GM12873 (cell line): ENCODE data around the gene ZNRF3.

Experiments used
- TF ChIP-seq, protein P1 (sequence below): IDR thresholded peaks from 2 replicates; pipeline ENCODE4 v1.5.1; 2012; ENCODE audit warnings: low read depth, mild to moderate bottlenecking, moderate library complexity, low read length, control low read depth; ENCODE audit not compliant: insufficient read depth; ENCODE audit errors: missing control alignments

Gene ZNRF3

DNA sequence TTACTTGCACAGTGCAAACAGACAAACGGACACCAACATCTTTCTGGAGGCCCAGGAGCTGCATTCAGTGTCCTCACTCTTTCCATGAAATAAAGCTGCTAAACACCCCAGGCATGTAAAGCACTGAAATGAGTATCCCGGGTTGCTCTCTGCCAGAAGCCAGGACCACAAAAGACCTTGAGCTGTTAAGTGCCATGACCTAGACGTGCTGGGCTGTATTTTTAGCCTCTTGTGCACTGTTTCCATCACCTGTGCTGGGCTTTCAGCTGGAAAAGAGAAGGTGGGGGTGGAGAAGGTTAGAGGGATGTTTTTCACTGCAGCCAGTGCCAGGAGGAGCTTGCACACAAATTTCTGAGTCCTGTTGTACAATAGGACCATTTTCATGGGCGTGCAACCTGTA, 186.1 kb downstream of the ZNRF3 start:
- TF ChIP-seq, protein P1, sequence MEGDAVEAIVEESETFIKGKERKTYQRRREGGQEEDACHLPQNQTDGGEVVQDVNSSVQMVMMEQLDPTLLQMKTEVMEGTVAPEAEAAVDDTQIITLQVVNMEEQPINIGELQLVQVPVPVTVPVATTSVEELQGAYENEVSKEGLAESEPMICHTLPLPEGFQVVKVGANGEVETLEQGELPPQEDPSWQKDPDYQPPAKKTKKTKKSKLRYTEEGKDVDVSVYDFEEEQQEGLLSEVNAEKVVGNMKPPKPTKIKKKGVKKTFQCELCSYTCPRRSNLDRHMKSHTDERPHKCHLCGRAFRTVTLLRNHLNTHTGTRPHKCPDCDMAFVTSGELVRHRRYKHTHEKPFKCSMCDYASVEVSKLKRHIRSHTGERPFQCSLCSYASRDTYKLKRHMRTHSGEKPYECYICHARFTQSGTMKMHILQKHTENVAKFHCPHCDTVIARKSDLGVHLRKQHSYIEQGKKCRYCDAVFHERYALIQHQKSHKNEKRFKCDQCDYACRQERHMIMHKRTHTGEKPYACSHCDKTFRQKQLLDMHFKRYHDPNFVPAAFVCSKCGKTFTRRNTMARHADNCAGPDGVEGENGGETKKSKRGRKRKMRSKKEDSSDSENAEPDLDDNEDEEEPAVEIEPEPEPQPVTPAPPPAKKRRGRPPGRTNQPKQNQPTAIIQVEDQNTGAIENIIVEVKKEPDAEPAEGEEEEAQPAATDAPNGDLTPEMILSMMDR: no peak

DNA sequence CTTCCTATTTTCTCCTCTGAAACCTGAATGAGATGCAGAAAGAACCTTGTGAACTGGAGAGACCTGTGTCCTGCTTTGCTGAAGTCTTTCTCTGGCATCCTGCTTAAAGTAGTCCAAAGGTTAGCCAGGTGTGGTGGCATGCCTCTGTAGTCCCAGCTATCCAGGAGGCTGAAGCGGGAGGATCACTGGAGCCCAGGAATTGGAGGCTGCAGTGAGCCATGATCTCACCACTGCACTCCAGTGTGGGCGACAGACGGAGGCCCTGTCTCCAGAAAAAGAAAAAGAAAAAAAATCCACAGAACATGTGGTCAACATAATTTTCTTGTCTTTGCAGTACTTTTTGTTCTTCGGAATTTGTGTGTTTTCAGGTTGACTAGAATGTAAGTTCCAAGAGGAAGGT, 187.1 kb downstream of the ZNRF3 start:
- TF ChIP-seq, protein P1: no peak

DNA sequence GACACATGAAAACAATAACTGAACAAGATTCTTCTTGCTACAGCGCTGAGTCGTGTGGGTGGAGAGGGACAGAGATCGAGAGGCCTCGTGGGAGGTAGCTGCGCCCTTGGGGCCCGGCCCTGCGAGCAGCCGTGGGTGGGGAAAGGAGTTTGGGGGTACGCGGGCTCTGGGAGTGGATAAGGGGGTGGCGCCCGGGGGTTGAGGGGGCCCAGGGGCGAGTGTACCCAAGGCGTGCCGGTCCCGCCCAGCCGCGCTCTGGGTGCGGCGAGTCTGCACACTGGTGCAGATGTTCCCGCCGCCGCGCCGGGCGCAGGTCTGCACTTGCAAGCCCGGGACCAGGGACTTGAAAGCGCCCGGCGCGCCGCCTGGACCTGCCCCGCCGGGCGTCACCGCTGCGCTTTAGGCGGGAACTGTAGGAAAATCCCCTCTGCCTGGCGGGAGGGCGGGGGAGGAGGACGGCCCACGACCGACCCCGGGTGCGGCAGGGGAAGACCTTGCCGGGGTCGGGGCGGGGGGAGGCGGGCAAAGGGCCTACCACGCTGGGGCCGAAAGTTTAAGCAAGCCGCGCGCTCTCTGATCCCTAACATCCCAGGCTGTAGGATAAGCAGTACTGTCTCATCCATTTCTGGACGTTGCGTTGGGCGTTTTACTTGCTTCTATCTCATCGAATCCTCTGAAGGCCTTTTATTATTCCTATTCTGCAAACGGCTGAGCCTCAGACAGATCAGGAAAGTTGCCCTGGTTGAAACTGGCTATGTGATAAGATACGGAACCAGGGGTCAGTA, 188.1 kb downstream of the ZNRF3 start:
- TF ChIP-seq, protein P1: no peak

DNA sequence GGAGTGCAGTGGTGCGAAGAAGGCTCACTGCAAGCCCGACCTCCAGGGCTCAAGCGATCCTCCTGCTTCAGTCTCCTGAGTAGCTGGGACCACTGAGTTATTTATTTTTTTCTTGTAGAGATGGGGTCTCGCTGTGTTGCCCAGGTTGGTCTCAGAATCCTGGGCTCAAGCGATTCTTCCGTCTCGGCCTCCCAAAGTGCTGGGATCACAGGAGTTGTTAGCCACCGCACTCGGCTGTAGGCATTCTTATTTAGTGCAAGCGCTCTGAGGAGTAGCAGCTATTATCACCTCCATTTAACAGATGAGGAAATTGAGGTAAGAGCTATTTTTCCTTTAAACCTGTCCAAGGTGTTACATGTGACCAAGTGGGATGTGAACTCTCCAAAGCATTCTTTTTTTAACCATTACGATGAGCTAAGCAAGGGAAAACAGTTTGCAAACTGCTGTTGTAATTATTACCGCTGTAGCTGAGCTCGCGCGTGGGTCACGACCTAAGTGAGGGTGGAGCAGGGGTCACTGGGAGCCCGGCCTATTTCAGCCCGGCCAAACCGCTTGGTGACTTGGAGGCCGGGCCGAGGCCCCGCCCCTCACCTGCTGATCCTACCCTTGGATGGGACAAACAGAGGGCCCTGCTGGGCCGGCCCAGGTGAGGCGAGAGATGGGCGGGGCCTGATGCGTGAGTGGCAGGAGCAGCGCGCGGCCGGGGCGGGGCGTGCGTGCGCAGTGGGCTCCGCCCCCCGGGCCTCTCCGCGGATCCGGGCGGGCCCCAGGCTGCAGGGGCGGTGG, 189.0 kb downstream of the ZNRF3 start:
- TF ChIP-seq, protein P1: no peak

DNA sequence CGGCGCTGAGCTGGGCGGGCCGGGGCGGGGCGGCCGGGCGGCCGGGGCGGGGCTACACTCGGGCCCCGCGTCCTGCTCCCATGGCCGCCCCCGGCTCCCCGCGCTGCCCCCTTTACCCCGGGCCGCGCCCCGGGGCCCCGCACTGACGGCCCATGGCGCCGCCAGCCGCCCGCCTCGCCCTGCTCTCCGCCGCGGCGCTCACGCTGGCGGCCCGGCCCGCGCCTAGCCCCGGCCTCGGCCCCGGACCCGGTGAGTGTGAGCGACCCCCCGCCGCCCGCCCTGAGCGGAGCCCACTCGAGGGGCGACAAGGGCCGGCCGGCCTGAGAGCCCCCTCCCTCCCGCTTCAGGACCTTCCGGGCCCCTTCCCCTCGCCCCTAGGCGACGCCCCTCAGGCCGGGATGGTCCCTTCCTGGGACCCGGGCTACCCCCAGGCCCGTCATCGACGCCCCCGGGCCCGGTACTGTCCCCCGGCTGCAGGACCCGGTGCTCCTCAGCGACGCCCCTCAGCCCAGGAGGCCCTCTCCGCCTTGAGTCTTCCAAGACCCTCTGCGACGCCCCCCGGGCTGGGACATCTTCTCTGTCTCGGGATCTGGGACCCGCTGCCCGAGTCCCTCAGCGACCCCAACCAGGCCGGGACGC, 189.7 kb downstream of the ZNRF3 start, which contains the start of gene KREMEN1:
KREMEN1 (plus strand) TSS at position 57 of the 639 bp plus-strand sequence; CDS start at position 153, 96 bp downstream.
- TF ChIP-seq, protein P1: no peak

DNA sequence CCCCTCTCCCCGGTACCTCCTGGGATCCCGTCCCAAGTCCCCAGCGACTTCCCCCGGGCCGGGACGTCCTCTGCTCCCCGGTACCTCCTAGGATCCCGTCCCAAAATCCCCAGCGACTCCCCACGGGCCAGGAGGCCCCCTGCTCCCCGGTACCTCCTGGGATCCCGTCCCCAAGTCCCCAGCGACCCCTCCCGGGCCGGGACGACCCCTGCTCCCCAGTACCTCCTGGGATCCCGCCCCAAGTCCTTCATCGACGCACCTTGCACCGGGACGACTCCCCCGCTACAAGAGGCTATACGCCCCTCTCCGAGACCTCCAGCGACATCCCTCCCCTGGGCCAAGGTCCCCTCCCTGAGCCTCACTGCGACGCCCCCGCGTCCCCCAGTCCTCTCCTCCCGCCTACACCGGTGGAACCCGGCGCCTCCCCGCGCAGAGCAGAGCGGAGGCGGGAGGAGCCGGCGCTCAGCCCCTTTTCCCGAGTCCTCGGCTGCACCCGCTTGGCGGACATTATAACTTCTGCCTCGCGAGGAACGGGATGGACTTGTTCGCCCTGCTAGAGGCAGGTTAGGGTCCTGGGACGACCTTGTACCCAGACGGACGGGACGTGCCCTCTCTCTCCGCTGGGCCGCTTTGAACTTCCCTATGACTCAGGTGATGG, 190.4 kb downstream of the ZNRF3 start:
- TF ChIP-seq, protein P1: no peak
